ENCODE measurements around the gene MED10. TPM values are rescaled to one million over a fixed set of nuclear protein-coding genes. Genes with fewer than 3 reads are reported as not detected.

The MED10 gene, protein sequence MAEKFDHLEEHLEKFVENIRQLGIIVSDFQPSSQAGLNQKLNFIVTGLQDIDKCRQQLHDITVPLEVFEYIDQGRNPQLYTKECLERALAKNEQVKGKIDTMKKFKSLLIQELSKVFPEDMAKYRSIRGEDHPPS
- polyA plus RNA-seq (2011; rRNA removed) (35.3 and 36.6 TPM in 2 replicates), polyA minus RNA-seq (2011; rRNA and poly(A)+ RNA removed) (6.3 and 9.8 TPM in 2 replicates)

DNA sequence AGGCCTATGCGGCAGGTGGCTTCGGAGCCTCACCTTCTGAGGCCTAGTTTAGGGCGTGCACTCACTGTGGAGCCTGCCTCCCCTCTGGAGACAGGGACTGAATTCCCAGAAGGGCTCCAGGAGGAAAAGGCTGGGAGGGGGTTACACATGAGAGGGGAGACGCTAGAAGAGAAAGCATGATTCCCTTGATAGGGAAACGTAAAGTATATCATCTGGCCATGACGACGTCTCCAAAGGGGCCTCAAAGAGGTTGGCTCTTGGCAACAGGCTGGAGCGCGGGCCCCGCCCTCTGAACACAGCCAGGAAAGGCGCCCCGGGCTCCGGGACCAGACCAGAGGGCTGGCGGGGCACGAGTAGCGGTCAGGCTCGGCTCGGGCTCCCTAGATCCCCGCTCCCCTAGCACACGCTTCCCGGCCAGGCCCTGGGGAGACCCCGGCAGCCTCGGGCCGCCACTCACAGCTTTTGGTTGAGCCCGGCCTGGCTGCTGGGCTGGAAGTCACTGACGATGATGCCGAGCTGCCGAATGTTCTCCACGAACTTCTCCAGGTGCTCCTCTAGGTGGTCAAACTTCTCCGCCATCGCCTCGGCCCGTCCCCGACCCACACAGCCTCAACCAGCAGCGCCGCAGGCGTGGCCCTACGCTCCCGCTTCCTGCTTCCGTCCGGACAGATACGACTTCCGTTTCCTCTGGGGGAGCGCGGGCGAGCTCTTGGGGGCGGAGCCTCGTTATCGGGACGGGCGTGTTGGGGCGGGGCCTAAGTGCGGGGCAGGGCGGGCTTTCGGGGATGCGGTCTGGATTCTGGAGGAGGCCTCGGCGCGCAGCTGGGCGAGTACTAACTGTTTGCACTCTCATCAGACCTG lies at the start of gene MED10:
MED10 (minus strand) TSS at position 643 of the 861 bp plus-strand sequence; CDS start at position 579, 64 bp downstream.
- peak; percentile 48 for DNase-seq (ENCODE audit: low read depth)
- Histone ChIP-seq H3K4me3 (ENCODE audit: low read depth, low read length) (peak within 1 kb of the TSS; percentile 99), H3K36me3 (ENCODE audit: control insufficient read depth, insufficient read depth, low read length) (peaks cover 14% of the 10 kb centered on the region), H3K27me3 (ENCODE audit: control insufficient read depth, insufficient read depth, low read length) (no peaks in the 10 kb centered on the region)
- CTCF ChIA-PET, result no interaction called here
- TF ChIP-seq, protein P1, sequence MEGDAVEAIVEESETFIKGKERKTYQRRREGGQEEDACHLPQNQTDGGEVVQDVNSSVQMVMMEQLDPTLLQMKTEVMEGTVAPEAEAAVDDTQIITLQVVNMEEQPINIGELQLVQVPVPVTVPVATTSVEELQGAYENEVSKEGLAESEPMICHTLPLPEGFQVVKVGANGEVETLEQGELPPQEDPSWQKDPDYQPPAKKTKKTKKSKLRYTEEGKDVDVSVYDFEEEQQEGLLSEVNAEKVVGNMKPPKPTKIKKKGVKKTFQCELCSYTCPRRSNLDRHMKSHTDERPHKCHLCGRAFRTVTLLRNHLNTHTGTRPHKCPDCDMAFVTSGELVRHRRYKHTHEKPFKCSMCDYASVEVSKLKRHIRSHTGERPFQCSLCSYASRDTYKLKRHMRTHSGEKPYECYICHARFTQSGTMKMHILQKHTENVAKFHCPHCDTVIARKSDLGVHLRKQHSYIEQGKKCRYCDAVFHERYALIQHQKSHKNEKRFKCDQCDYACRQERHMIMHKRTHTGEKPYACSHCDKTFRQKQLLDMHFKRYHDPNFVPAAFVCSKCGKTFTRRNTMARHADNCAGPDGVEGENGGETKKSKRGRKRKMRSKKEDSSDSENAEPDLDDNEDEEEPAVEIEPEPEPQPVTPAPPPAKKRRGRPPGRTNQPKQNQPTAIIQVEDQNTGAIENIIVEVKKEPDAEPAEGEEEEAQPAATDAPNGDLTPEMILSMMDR (IDR thresholded peaks at IDR 0.05; ENCODE audit: insufficient read depth, low read depth, low read length), result no peak
- POLR2A ChIA-PET, result interaction anchor here (0.6 kb wide), 1 partner anchor 13 kb away, joined by 3 read pairs; no protein-coding TSS in a partner anchor

DNA sequence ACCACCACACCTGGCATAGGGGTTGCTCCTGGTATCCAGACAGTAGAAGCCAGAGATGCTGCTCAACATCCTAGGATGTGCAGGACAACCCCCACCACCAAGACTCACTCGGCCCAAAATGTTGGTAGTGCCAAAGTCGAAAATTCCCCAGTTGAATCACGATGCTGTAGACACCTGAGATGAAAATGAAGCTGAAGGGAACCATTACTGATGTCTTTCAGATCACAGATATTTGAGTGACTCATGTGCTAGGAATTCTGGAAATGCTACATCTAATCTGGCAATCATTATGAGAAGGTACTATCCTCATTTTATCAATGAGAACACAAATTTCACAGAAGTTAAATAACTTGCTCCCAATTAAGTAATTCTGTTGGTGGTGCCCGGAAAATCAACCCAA lies 49.3 kb upstream of the MED10 start:
- no peaks in the 10 kb centered on the region for H3K27me3 ChIP-seq (ENCODE audit: control insufficient read depth, insufficient read depth, low read length)
- CTCF ChIA-PET, result no interaction called here
- POLR2A ChIA-PET, result no interaction called here

DNA sequence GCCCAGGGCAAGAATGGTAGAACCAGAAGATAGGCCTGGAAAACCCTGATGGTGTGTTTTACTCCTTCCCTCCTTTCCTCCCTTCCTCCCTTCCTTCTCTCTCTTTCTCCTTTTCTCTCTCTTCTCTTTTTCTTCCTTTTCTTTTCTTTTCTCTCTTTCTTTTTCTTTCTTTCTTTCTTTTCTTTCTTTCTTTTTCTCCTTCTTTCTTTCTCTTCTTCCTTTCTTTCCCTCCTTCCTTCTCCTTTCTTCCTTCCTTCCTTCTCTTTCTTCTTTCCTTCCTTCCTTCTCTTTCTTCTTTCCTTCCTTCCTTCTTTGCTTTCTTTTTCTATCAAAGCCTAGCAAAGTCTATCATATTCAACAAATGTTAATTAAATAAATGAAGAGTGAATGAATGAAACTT lies 46.4 kb upstream of the MED10 start:
- ChIA-PET POLR2A (no interaction called here), CTCF (no interaction called here)
- H3K36me3 ChIP-seq (ENCODE audit: control insufficient read depth, insufficient read depth, low read length), result no peaks in the 10 kb centered on the region
- no peaks in the 10 kb centered on the region for H3K27me3 ChIP-seq (ENCODE audit: control insufficient read depth, insufficient read depth, low read length)
- no peak overlapping the region for H3K4me3 ChIP-seq (ENCODE audit: low read depth, low read length)
- TF ChIP-seq, protein P1 (IDR thresholded peaks at IDR 0.05; ENCODE audit: insufficient read depth, low read depth, low read length), result no peak
- no peak for DNase-seq (ENCODE audit: low read depth)

More for the DNA sequence above, 49.3 kb upstream of the MED10 start:
- no peak for DNase-seq (ENCODE audit: low read depth)
- no peak overlapping the region for H3K4me3 ChIP-seq (ENCODE audit: low read depth, low read length)
- H3K36me3 ChIP-seq (ENCODE audit: control insufficient read depth, insufficient read depth, low read length), result no peaks in the 10 kb centered on the region
- TF ChIP-seq, protein P1 (IDR thresholded peaks at IDR 0.05; ENCODE audit: insufficient read depth, low read depth, low read length), result no peak

DNA sequence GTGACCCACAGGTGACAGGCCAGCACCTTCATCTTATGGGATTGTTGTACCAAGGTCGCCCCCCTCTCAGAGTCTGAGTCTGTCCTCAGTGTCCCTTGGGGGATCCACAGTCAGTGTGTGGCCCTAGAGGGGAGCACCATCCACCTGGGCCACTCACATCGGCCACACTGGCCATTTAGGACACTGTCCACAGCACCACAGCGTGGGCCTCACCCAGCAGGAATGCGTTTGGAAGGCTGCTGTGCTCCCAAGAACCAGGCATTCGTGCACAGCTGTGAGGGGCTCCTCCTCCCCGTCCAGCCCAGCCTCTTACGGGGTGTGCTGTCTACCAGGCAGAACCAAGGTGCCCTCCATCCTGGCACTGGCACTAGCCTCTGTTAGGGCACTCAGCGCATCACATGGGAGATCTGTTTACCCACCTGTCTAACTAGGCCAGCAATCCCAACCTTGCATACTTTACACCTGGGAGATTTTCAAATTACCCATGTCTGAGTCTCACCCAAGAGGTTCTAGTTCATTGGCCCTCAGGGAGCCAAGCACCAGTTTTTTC lies 45.8 kb upstream of the MED10 start:
- TF ChIP-seq, protein P1 (IDR thresholded peaks at IDR 0.05; ENCODE audit: insufficient read depth, low read depth, low read length), result no peak
- CTCF ChIA-PET, result no interaction called here
- Histone ChIP-seq H3K27me3 (ENCODE audit: control insufficient read depth, insufficient read depth, low read length) (no peaks in the 10 kb centered on the region), H3K36me3 (ENCODE audit: control insufficient read depth, insufficient read depth, low read length) (no peaks in the 10 kb centered on the region), H3K4me3 (ENCODE audit: low read depth, low read length) (no peak overlapping the region)
- no peak for DNase-seq (ENCODE audit: low read depth)
- POLR2A ChIA-PET, result no interaction called here
